Osteoblast (primary cell): ENCODE measurements around the gene FDX2. TPM values are rescaled to one million over a fixed set of nuclear protein-coding genes. Genes with fewer than 3 reads are reported as not detected.

ENCODE experiments used
- DNase-seq: peaks from one replicate; pipeline ENCODE4 v3.0.0; 2011; ENCODE audit warnings: low spot score, mixed read lengths; ENCODE audit not compliant: insufficient read length; ENCODE audit errors: missing footprints
- H2AFZ ChIP-seq: 2 replicates; pipeline ENCODE4 v1.6.0; 2011; ENCODE audit warnings: mild to moderate bottlenecking, low read length
- H3K27ac ChIP-seq: 2 replicates; pipeline ENCODE4 v1.5.1; 2011; ENCODE audit warnings: mild to moderate bottlenecking, low read depth, low read length, moderate library complexity
- H3K27me3 ChIP-seq: 2 replicates; pipeline ENCODE4 v1.6.0; 2012; ENCODE audit warnings: mild to moderate bottlenecking, control low read depth, inconsistent platforms, low read length, moderate library complexity; ENCODE audit not compliant: insufficient read depth
- H3K36me3 ChIP-seq: 2 replicates; pipeline ENCODE4 v1.5.1; 2011; ENCODE audit warnings: mild to moderate bottlenecking, low read length, control low read depth, moderate library complexity; ENCODE audit not compliant: insufficient read depth
- H3K4me1 ChIP-seq: 2 replicates; pipeline ENCODE4 v1.5.1; 2011; ENCODE audit warnings: mild to moderate bottlenecking, low read length, control low read depth, moderate library complexity; ENCODE audit not compliant: insufficient read depth
- H3K4me2 ChIP-seq: 2 replicates; pipeline ENCODE4 v1.6.0; 2011; ENCODE audit warnings: mild to moderate bottlenecking, low read length; ENCODE audit not compliant: insufficient read depth
- H3K4me3 ChIP-seq: fragments of 200-600 bp; sonication (generic); 3 replicates; pipeline ENCODE4 v1.5.1; 2012; ENCODE audit warnings: mild to moderate bottlenecking, low read length, inconsistent platforms; ENCODE audit not compliant: insufficient read depth
- H3K79me2 ChIP-seq: 2 replicates; pipeline ENCODE4 v1.6.0; 2012; ENCODE audit warnings: mild to moderate bottlenecking, low read length, control low read depth, inconsistent platforms; ENCODE audit not compliant: insufficient read depth
- H3K9me3 ChIP-seq: 2 replicates; pipeline ENCODE4 v1.5.1; 2011; ENCODE audit warnings: low read depth, low read length, control low read depth
- H4K20me1 ChIP-seq: 2 replicates; pipeline ENCODE4 v1.6.0; 2012; ENCODE audit warnings: mild to moderate bottlenecking, low read length, control low read depth; ENCODE audit not compliant: insufficient read depth
- total RNA-seq: library from RNA; depleted of rRNA; stranded (reverse); fragments of >200 nt; gene quantifications from 2 replicates; pipeline ENCODE4 v1.2.3, GENCODE V29; 2012
- TF ChIP-seq, protein P1 (sequence below): IDR thresholded peaks from 2 replicates; pipeline ENCODE4 v1.5.1; 2011; ENCODE audit warnings: mild to moderate bottlenecking, low read depth, low read length, moderate library complexity; ENCODE audit errors: extremely low read depth

FDX2 gene
- total RNA-seq, 1 donor: 17.7 TPM

DNA sequence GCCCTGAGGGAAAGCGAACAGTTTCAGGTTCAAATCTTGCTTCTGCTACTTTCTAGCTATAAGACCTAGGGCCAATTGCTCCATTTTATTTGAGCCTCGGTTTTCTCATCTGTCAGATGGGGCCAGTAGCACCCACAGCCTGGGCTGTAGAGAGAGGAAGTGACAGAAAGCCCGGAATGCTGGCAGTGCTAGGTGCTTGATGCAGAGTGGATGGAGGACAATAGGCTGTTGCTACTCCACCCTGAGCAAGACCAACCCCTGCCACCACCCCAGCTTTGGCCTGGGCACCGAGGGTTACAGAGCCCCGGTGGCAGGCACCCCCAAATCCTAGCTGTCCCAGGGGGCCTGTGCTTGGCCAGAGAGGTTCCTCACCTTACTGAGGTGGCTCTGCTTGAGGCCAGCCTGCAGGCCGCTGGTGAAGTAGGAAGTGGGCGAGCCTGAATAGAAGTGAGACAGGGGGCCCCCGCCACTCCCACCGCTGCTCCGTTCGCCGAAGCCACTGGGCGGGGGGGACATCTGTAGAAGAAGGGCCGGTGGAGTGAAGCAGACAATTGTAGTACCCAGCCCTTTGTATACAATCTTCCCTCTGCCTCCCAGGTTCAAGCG is 2.1 kb upstream of the FDX2 start:
- DNase-seq: peak; percentile 23
- Histone ChIP-seq H3K79me2 (peaks cover 14% of the 10 kb centered on the region), H3K4me1 (no peaks in the 10 kb centered on the region), H3K36me3 (peaks cover 44% of the 10 kb centered on the region), H3K4me2 (no peak overlapping the region), H2AFZ (no peak overlapping the region), H3K9me3 (no peaks in the 10 kb centered on the region), H3K27ac (no peak overlapping the region), H3K27me3 (no peaks in the 10 kb centered on the region), H3K4me3 (no peak overlapping the region), H4K20me1 (peaks cover 2% of the 10 kb centered on the region)
- TF ChIP-seq, protein P1, sequence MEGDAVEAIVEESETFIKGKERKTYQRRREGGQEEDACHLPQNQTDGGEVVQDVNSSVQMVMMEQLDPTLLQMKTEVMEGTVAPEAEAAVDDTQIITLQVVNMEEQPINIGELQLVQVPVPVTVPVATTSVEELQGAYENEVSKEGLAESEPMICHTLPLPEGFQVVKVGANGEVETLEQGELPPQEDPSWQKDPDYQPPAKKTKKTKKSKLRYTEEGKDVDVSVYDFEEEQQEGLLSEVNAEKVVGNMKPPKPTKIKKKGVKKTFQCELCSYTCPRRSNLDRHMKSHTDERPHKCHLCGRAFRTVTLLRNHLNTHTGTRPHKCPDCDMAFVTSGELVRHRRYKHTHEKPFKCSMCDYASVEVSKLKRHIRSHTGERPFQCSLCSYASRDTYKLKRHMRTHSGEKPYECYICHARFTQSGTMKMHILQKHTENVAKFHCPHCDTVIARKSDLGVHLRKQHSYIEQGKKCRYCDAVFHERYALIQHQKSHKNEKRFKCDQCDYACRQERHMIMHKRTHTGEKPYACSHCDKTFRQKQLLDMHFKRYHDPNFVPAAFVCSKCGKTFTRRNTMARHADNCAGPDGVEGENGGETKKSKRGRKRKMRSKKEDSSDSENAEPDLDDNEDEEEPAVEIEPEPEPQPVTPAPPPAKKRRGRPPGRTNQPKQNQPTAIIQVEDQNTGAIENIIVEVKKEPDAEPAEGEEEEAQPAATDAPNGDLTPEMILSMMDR: no peak

- Histone ChIP-seq H3K4me2 (no peak overlapping the region), H3K79me2 (peaks cover 14% of the 10 kb centered on the region), H2AFZ (no peak overlapping the region), H3K4me3 (no peak overlapping the region), H3K27me3 (no peaks in the 10 kb centered on the region), H3K27ac (no peak overlapping the region), H3K4me1 (no peaks in the 10 kb centered on the region), H4K20me1 (peaks cover 2% of the 10 kb centered on the region), H3K9me3 (no peaks in the 10 kb centered on the region), H3K36me3 (peaks cover 40% of the 10 kb centered on the region)
- TF ChIP-seq, protein P1: no peak
- DNase-seq: peak; percentile 74
These were observed 1.4 kb upstream of the FDX2 start for GRCh38 chr19:10317045-10317856.

- Histone ChIP-seq H2AFZ (no peak overlapping the region), H3K27ac (no peak overlapping the region)
These were observed 622 bp upstream of the FDX2 start for GRCh38 chr19:10316229-10317044.

More at GRCh38 chr19:10316229-10317044, 622 bp upstream of the FDX2 start:
- Histone ChIP-seq H3K27me3 (no peaks in the 10 kb centered on the region), H3K4me2 (peak overlapping the region; percentile 96), H3K4me1 (no peaks in the 10 kb centered on the region), H3K9me3 (no peaks in the 10 kb centered on the region), H4K20me1 (peaks cover 2% of the 10 kb centered on the region), H3K4me3 (peak overlapping the region; percentile 96), H3K79me2 (peaks cover 14% of the 10 kb centered on the region), H3K36me3 (peaks cover 32% of the 10 kb centered on the region)
- TF ChIP-seq, protein P1: no peak
- peak; percentile 81 for DNase-seq
